SK-N-SH treated with all-trans-retinoic acid at 6 μM for 48 hours (cell line): ENCODE data around the gene NRXN2.

Experiments
- ARNTL ChIP-seq: fragments of 450-650 bp; formaldehyde crosslinking; IDR thresholded peaks from 2 replicates; pipeline ENCODE4 v1.5.0; 2020; ENCODE audit warnings: low read depth, mild to moderate bottlenecking, moderate library complexity, borderline replicate concordance
- CREB5 ChIP-seq: fragments of 250-450 bp; sonication (Bioruptor Pico); IDR thresholded peaks from 2 replicates; pipeline ENCODE4 v1.5.1; 2020; ENCODE audit warnings: low read depth, mild to moderate bottlenecking, moderate library complexity
- CSDC2 ChIP-seq: fragments of 250-450 bp; sonication (Bioruptor Pico); IDR thresholded peaks from 2 replicates; pipeline ENCODE4 v1.5.0; 2020; ENCODE audit warnings: mild to moderate bottlenecking, moderate library complexity
- CSRNP3 ChIP-seq: fragments of 250-450 bp; sonication (Bioruptor Pico); IDR thresholded peaks from 2 replicates; pipeline ENCODE4 v1.5.1; 2021; ENCODE audit warnings: mild to moderate bottlenecking, moderate library complexity
- ISL1 ChIP-seq: fragments of 250-450 bp; sonication (Bioruptor Pico); IDR thresholded peaks from 2 replicates; pipeline ENCODE4 v2.1.2; 2022; ENCODE audit warnings: mild to moderate bottlenecking, moderate library complexity
- PATZ1 ChIP-seq: fragments of 250-450 bp; sonication (Bioruptor Pico); IDR thresholded peaks from 2 replicates; pipeline ENCODE4 v1.8.0; 2020; ENCODE audit warnings: mild to moderate bottlenecking, moderate library complexity, borderline replicate concordance
- RARB ChIP-seq: fragments of 250-450 bp; sonication (Bioruptor Pico); IDR thresholded peaks from 2 replicates; pipeline ENCODE4 v1.8.0; 2021; ENCODE audit warnings: mild to moderate bottlenecking, moderate library complexity
- SNAI2 ChIP-seq: fragments of 250-450 bp; sonication (Bioruptor Pico); IDR thresholded peaks from 2 replicates; pipeline ENCODE4 v1.5.0; 2020; ENCODE audit warnings: mild to moderate bottlenecking, moderate library complexity
- TSHZ2 ChIP-seq: fragments of 250-450 bp; sonication (Bioruptor Pico); IDR thresholded peaks from 2 replicates; pipeline ENCODE4 v1.5.0; 2020; ENCODE audit warnings: mild to moderate bottlenecking, moderate library complexity
- ZFP30 ChIP-seq: fragments of 450-650 bp; formaldehyde crosslinking; IDR thresholded peaks from 2 replicates; pipeline ENCODE4 v1.5.0; 2022; ENCODE audit warnings: mild to moderate bottlenecking, moderate library complexity
- ZNF565 ChIP-seq: fragments of 450-650 bp; formaldehyde crosslinking; conservative IDR thresholded peaks from 2 replicates; pipeline ENCODE4 v1.5.0; 2020; ENCODE audit warnings: low read depth, mild to moderate bottlenecking, moderate library complexity

- no peak for TF ChIP-seq PATZ1 (CRISPR knock-in tag)
- no peak for TF ChIP-seq ISL1 (CRISPR knock-in tag)
- TF ChIP-seq CREB5 (CRISPR knock-in tag), result no peak
- no peak for TF ChIP-seq CSDC2 (CRISPR knock-in tag)
- no peak for TF ChIP-seq ZFP30 (CRISPR knock-in tag)
- TF ChIP-seq ARNTL, result no peak
- TF ChIP-seq TSHZ2 (CRISPR knock-in tag), result no peak
- no peak for TF ChIP-seq RARB (CRISPR knock-in tag)
- no peak for TF ChIP-seq SNAI2 (CRISPR knock-in tag)
- TF ChIP-seq ZNF565 (CRISPR knock-in tag), result no peak
- TF ChIP-seq CSRNP3 (CRISPR knock-in tag), result no peak
Measured at GRCh38 chr11:64598106-64598796, 124.7 kb downstream of the NRXN2 start.
